ENCODE results near the gene SPTB.

The SPTB gene

DNA sequence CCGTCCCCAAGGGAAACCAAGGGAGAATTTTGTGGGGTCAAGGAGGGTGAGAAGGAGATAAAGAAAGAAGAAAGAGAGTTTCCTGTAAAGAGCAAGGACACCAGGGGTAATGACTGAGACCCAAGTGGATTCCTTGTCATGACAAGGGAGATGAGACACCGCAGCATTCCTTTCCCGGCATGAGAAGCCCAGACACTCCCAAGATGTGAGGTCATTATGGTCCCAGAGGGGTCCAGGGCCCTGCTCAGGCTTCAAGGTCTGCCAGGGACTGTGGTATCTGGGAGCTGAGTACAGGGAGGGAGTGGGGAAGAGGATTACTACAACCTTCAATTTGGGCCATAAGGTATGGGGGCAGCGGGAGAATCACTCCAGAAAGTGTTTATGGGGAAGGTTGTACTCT, 58.1 kb downstream of the SPTB start:
- Histone ChIP-seq H3K27ac (ENCODE audit: low read depth, low read length, severe bottlenecking) (no peak overlapping the region), H3K36me3 (ENCODE audit: control insufficient read depth, insufficient read depth, low read length) (no peaks in the 10 kb centered on the region), H3K4me1 (ENCODE audit: control insufficient read depth, insufficient read depth, low read length, poor library complexity, severe bottlenecking) (peaks cover 18% of the 10 kb centered on the region), H3K4me3 (ENCODE audit: extremely low read depth, insufficient read depth, low read length, poor library complexity, severe bottlenecking) (no peak overlapping the region), H3K9me3 (ENCODE audit: control insufficient read depth, low read length) (no peaks in the 10 kb centered on the region)
- WGBS, 2 experiments (ENCODE audit: insufficient coverage in 2 of 2), result 80 to 81% methylated on average over 3 to 4 of the region's 4 CpGs

DNA sequence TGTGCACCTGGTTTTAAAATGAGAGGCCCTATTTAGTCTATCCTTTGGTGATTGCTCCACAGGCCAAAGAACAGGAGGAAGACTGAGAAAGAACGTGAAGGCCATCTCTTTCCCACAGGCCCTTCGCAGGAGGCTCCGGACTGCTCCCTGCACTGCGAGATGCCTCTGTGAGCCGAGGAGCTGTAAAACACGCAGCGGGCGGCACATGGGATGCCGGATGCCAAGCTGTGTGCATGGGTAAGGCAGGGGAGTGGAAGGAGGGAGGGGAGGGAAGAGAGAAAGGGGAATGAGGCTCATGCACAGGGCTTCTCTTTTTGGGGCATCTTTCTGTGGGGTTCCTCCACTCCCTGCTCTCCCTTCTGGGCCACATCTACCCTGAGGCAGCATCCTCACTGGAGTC, 61.6 kb downstream of the SPTB start:
- H3K4me1 ChIP-seq (ENCODE audit: control insufficient read depth, insufficient read depth, low read length, poor library complexity, severe bottlenecking), result peaks cover 12% of the 10 kb centered on the region

DNA sequence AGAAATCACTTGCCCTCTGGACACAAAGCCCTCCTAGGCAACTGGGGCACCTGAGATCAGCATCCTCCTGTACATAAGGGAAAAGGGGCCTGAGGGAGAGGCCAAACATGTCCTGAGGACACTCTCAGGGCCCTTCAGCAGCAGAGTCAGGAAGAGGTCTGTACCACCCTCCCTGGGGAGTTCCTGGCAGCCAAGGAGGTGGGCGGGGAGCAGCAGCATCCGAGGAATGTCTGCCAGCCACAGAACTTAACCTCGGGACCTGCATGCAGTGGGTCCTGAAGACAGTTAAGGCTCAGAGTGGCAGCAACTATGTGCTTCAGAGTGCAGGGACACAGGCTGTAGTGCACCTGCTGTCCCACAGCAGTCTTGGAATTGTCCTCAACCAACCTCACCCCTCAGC, 62.1 kb downstream of the SPTB start:
- WGBS, 2 experiments (ENCODE audit: insufficient coverage in 2 of 2), result 51 to 72% methylated on average over 3 of the region's 3 CpGs
- Histone ChIP-seq H3K27ac (ENCODE audit: low read depth, low read length, severe bottlenecking) (no peak overlapping the region), H3K4me1 (ENCODE audit: control insufficient read depth, insufficient read depth, low read length, poor library complexity, severe bottlenecking) (peaks cover 11% of the 10 kb centered on the region), H3K9me3 (ENCODE audit: control insufficient read depth, low read length) (no peaks in the 10 kb centered on the region), H3K36me3 (ENCODE audit: control insufficient read depth, insufficient read depth, low read length) (no peaks in the 10 kb centered on the region), H3K4me3 (ENCODE audit: extremely low read depth, insufficient read depth, low read length, poor library complexity, severe bottlenecking) (no peak overlapping the region)

More for the DNA sequence above, 61.6 kb downstream of the SPTB start:
- Histone ChIP-seq H3K9me3 (ENCODE audit: control insufficient read depth, low read length) (no peaks in the 10 kb centered on the region), H3K36me3 (ENCODE audit: control insufficient read depth, insufficient read depth, low read length) (no peaks in the 10 kb centered on the region), H3K4me3 (ENCODE audit: extremely low read depth, insufficient read depth, low read length, poor library complexity, severe bottlenecking) (no peak overlapping the region), H3K27ac (ENCODE audit: low read depth, low read length, severe bottlenecking) (no peak overlapping the region)
- WGBS, 2 experiments (ENCODE audit: insufficient coverage in 2 of 2), result 93 to 97% methylated on average over 6 to 9 of the region's 9 CpGs

- Histone ChIP-seq H3K27ac (ENCODE audit: low read depth, low read length, severe bottlenecking) (no peak overlapping the region), H3K4me3 (ENCODE audit: extremely low read depth, insufficient read depth, low read length, poor library complexity, severe bottlenecking) (no peak overlapping the region), H3K36me3 (ENCODE audit: control insufficient read depth, insufficient read depth, low read length) (no peaks in the 10 kb centered on the region), H3K9me3 (ENCODE audit: control insufficient read depth, low read length) (no peaks in the 10 kb centered on the region), H3K4me1 (ENCODE audit: control insufficient read depth, insufficient read depth, low read length, poor library complexity, severe bottlenecking) (peaks cover 8% of the 10 kb centered on the region)
- WGBS, 2 experiments (ENCODE audit: insufficient coverage in 2 of 2), result 97 to 100% methylated on average over 4 to 5 of the region's 6 CpGs
These were observed 63.4 kb downstream of the SPTB start for GRCh38 chr14:64816221-64816783.

GRCh38 chr14:64815257-64815656, 64.5 kb downstream of the SPTB start:
- 86 to 100% methylated on average over 4 to 5 of the region's 7 CpGs for WGBS, 2 experiments (ENCODE audit: insufficient coverage in 2 of 2)
- Histone ChIP-seq H3K27ac (ENCODE audit: low read depth, low read length, severe bottlenecking) (no peak overlapping the region), H3K36me3 (ENCODE audit: control insufficient read depth, insufficient read depth, low read length) (no peaks in the 10 kb centered on the region), H3K4me1 (ENCODE audit: control insufficient read depth, insufficient read depth, low read length, poor library complexity, severe bottlenecking) (peaks cover 8% of the 10 kb centered on the region), H3K9me3 (ENCODE audit: control insufficient read depth, low read length) (no peaks in the 10 kb centered on the region), H3K4me3 (ENCODE audit: extremely low read depth, insufficient read depth, low read length, poor library complexity, severe bottlenecking) (no peak overlapping the region)

DNA sequence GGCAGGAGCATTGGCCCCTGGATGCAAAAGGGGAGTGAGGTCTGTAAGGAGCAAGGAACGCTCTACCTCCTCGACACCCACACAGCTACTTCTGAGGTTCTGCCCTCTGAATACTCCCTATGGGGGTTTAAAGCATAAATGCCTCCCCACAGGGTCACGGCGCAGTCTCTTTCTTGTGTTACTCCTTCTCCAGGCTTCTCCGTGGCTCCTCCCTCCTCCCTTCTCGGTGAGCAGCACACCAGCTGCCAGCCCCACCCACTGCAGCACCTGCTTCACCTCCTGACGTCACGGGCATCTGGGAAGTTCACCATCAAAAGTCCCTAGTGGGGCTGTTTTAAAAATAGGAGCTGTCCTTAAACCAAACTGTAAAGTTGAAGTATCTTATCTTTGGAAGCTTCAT, 67.3 kb downstream of the SPTB start:
- no peak overlapping the region for H3K27ac ChIP-seq (ENCODE audit: low read depth, low read length, severe bottlenecking)
- peaks cover 1% of the 10 kb centered on the region for H3K4me1 ChIP-seq (ENCODE audit: control insufficient read depth, insufficient read depth, low read length, poor library complexity, severe bottlenecking)
- H3K36me3 ChIP-seq (ENCODE audit: control insufficient read depth, insufficient read depth, low read length), result no peaks in the 10 kb centered on the region
- no peak overlapping the region for H3K4me3 ChIP-seq (ENCODE audit: extremely low read depth, insufficient read depth, low read length, poor library complexity, severe bottlenecking)
- no peaks in the 10 kb centered on the region for H3K9me3 ChIP-seq (ENCODE audit: control insufficient read depth, low read length)
- WGBS, 2 experiments (ENCODE audit: insufficient coverage in 2 of 2), result 20 to 21% methylated on average over 4 to 6 of the region's 8 CpGs

DNA sequence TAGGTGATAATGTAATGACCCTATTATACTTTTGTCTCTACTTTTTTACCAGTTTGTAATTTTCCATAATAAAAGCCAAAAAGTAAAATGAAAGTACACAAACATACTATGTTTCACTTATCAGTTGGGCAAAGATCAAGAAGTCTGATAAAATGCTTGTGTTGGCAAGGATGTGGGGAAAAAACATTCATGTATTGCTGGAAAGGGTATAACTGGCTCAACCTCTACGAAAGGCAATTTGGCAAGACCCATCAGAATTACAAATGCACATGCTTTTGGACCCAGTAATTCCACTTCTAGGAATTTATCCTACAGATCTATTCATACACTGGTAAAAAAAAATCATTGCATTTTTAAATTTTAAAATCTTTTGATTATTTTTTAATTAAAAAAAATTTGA, 68.0 kb downstream of the SPTB start:
- H3K4me1 ChIP-seq (ENCODE audit: control insufficient read depth, insufficient read depth, low read length, poor library complexity, severe bottlenecking), result peaks cover 4% of the 10 kb centered on the region
- WGBS, 2 experiments (ENCODE audit: insufficient coverage in 2 of 2), result 80% methylated on average over 1 of the region's 1 CpG; no CpG with 5 or more reads in 1 of the 2 experiments
- H3K4me3 ChIP-seq (ENCODE audit: extremely low read depth, insufficient read depth, low read length, poor library complexity, severe bottlenecking), result no peak overlapping the region
- no peaks in the 10 kb centered on the region for H3K9me3 ChIP-seq (ENCODE audit: control insufficient read depth, low read length)
- H3K36me3 ChIP-seq (ENCODE audit: control insufficient read depth, insufficient read depth, low read length), result no peaks in the 10 kb centered on the region
- no peak overlapping the region for H3K27ac ChIP-seq (ENCODE audit: low read depth, low read length, severe bottlenecking)

GRCh38 chr14:64808449-64808848, 71.3 kb downstream of the SPTB start:
- Histone ChIP-seq H3K4me1 (ENCODE audit: control insufficient read depth, insufficient read depth, low read length, poor library complexity, severe bottlenecking) (peaks cover 22% of the 10 kb centered on the region), H3K4me3 (ENCODE audit: extremely low read depth, insufficient read depth, low read length, poor library complexity, severe bottlenecking) (no peak overlapping the region), H3K36me3 (ENCODE audit: control insufficient read depth, insufficient read depth, low read length) (no peaks in the 10 kb centered on the region), H3K27ac (ENCODE audit: low read depth, low read length, severe bottlenecking) (no peak overlapping the region), H3K9me3 (ENCODE audit: control insufficient read depth, low read length) (no peaks in the 10 kb centered on the region)
- WGBS, 2 experiments (ENCODE audit: insufficient coverage in 2 of 2), result 93 to 94% methylated on average over 4 of the region's 4 CpGs

DNA sequence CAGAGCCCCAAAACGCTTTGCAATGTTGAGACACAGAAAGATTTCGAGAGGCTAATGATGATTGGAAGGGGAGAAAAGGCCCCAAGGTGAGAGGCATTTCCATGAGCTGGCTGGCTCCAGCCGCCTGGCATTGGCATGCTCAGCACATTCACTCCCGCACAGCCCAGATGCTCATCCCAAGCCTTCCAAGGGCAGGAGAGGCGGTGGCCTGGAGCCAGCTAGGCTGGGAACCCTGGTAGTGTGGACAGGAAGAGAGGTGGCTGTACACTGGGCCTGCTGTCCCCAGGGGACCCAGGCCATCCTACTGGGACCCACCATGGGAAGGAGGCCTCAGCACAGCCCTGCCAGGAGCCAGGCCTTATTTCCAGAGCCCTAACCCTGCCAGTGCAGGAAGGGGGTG, 72.2 kb downstream of the SPTB start:
- 74 to 100% methylated on average over 2 to 4 of the region's 5 CpGs for WGBS, 2 experiments (ENCODE audit: insufficient coverage in 2 of 2)
- Histone ChIP-seq H3K9me3 (ENCODE audit: control insufficient read depth, low read length) (no peaks in the 10 kb centered on the region), H3K4me1 (ENCODE audit: control insufficient read depth, insufficient read depth, low read length, poor library complexity, severe bottlenecking) (peaks cover 22% of the 10 kb centered on the region), H3K36me3 (ENCODE audit: control insufficient read depth, insufficient read depth, low read length) (no peaks in the 10 kb centered on the region), H3K4me3 (ENCODE audit: extremely low read depth, insufficient read depth, low read length, poor library complexity, severe bottlenecking) (no peak overlapping the region), H3K27ac (ENCODE audit: low read depth, low read length, severe bottlenecking) (no peak overlapping the region)

GRCh38 chr14:64806862-64807495, 72.7 kb downstream of the SPTB start:
- Histone ChIP-seq H3K36me3 (ENCODE audit: control insufficient read depth, insufficient read depth, low read length) (no peaks in the 10 kb centered on the region), H3K4me1 (ENCODE audit: control insufficient read depth, insufficient read depth, low read length, poor library complexity, severe bottlenecking) (peaks cover 22% of the 10 kb centered on the region), H3K9me3 (ENCODE audit: control insufficient read depth, low read length) (no peaks in the 10 kb centered on the region), H3K4me3 (ENCODE audit: extremely low read depth, insufficient read depth, low read length, poor library complexity, severe bottlenecking) (no peak overlapping the region), H3K27ac (ENCODE audit: low read depth, low read length, severe bottlenecking) (no peak overlapping the region)
- 90 to 94% methylated on average over 2 to 4 of the region's 6 CpGs for WGBS, 2 experiments (ENCODE audit: insufficient coverage in 2 of 2)

GRCh38 chr14:64806202-64806861, 73.4 kb downstream of the SPTB start:
- Histone ChIP-seq H3K36me3 (ENCODE audit: control insufficient read depth, insufficient read depth, low read length) (no peaks in the 10 kb centered on the region), H3K4me1 (ENCODE audit: control insufficient read depth, insufficient read depth, low read length, poor library complexity, severe bottlenecking) (peaks cover 22% of the 10 kb centered on the region), H3K9me3 (ENCODE audit: control insufficient read depth, low read length) (no peaks in the 10 kb centered on the region), H3K27ac (ENCODE audit: low read depth, low read length, severe bottlenecking) (no peak overlapping the region), H3K4me3 (ENCODE audit: extremely low read depth, insufficient read depth, low read length, poor library complexity, severe bottlenecking) (no peak overlapping the region)
- WGBS, 2 experiments (ENCODE audit: insufficient coverage in 2 of 2), result 90 to 92% methylated on average over 1 to 3 of the region's 9 CpGs

Data from mesodermal cell (in vitro differentiated cells).